ENCODE data around the gene CASTOR2. TPM values are rescaled to one million over a fixed set of nuclear protein-coding genes. Genes with fewer than 3 reads are reported as not detected.

The CASTOR2 gene
- total RNA-seq, 1 donor from 2014 or later: 79.8 TPM

DNA sequence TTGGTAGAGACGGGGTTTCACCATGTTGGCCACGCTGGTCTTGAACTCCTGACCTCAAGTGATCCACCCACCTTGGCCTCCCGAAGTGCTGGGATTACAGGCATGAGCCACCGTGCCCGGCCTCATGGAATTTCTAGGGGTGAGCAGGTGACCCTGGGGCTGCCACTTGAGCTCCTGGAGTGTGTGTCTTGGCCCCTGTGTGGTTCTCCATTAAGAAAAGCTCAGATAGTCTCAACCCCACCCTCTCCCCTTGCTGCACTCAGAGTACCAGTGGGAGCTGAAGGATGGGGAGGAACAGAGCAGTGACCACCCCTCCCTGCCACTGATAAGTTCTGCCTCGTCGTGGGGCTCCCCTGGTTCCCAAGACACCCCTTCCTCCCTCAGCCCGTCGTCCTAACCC is 63.8 kb downstream of the CASTOR2 start:
- no peak overlapping the region for H3K27ac Mint-ChIP-seq

DNA sequence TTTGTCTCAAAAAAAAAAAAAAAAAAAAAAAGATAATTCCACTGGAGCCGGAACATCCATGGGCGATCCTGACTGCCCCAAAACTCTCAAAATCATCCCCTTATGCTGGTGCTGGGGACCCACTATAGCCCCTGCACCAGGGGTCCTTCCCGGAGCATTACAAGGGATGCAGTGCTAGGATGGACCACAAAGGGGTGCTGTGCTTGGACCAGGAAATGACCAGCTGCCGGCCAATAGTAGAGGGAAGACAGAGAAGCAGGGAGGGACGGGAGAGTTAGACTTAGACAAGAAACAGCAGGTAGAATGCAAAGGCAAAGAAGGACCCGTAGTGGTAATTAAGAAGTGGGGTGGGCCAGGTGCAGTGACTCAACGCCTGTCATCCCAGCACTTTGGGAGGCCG is 68.6 kb downstream of the CASTOR2 start:
- Mint-ChIP-seq H3K36me3 (ENCODE audit: insufficient read depth) (peaks cover 9% of the 10 kb centered on the region), H3K9me3 (ENCODE audit: low read depth) (no peaks in the 10 kb centered on the region), H3K4me1 (ENCODE audit: low read depth) (peaks cover 2% of the 10 kb centered on the region), H3K4me3 (ENCODE audit: low read depth) (no peak overlapping the region), H3K27me3 (no peaks in the 10 kb centered on the region), H3K27ac (no peak overlapping the region)
- TF ChIP-seq, protein P1, sequence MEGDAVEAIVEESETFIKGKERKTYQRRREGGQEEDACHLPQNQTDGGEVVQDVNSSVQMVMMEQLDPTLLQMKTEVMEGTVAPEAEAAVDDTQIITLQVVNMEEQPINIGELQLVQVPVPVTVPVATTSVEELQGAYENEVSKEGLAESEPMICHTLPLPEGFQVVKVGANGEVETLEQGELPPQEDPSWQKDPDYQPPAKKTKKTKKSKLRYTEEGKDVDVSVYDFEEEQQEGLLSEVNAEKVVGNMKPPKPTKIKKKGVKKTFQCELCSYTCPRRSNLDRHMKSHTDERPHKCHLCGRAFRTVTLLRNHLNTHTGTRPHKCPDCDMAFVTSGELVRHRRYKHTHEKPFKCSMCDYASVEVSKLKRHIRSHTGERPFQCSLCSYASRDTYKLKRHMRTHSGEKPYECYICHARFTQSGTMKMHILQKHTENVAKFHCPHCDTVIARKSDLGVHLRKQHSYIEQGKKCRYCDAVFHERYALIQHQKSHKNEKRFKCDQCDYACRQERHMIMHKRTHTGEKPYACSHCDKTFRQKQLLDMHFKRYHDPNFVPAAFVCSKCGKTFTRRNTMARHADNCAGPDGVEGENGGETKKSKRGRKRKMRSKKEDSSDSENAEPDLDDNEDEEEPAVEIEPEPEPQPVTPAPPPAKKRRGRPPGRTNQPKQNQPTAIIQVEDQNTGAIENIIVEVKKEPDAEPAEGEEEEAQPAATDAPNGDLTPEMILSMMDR (IDR thresholded peaks at IDR 0.05; ENCODE audit: unreplicated experiment): peak; percentile 30
- no peak for DNase-seq (ENCODE audit: low spot score, unreplicated experiment)

More for the DNA sequence above, 63.8 kb downstream of the CASTOR2 start:
- Mint-ChIP-seq H3K36me3 (ENCODE audit: insufficient read depth) (peaks cover 18% of the 10 kb centered on the region), H3K27me3 (no peaks in the 10 kb centered on the region), H3K9me3 (ENCODE audit: low read depth) (no peaks in the 10 kb centered on the region), H3K4me3 (ENCODE audit: low read depth) (no peak overlapping the region), H3K4me1 (ENCODE audit: low read depth) (no peaks in the 10 kb centered on the region)
- TF ChIP-seq, protein P1 (IDR thresholded peaks at IDR 0.05; ENCODE audit: unreplicated experiment): no peak
- DNase-seq (ENCODE audit: low spot score, unreplicated experiment): no peak

- Mint-ChIP-seq H3K27me3 (no peaks in the 10 kb centered on the region), H3K27ac (peak overlapping the region; percentile 76), H3K36me3 (ENCODE audit: insufficient read depth) (peaks cover 7% of the 10 kb centered on the region), H3K9me3 (ENCODE audit: low read depth) (no peaks in the 10 kb centered on the region), H3K4me1 (ENCODE audit: low read depth) (peaks cover 2% of the 10 kb centered on the region), H3K4me3 (ENCODE audit: low read depth) (no peak overlapping the region)
- TF ChIP-seq, protein P1 (IDR thresholded peaks at IDR 0.05; ENCODE audit: unreplicated experiment): no peak
- DNase-seq (ENCODE audit: low spot score, unreplicated experiment): no peak
Measured at GRCh38 chr7:75033826-75034225, 69.3 kb downstream of the CASTOR2 start.

DNA sequence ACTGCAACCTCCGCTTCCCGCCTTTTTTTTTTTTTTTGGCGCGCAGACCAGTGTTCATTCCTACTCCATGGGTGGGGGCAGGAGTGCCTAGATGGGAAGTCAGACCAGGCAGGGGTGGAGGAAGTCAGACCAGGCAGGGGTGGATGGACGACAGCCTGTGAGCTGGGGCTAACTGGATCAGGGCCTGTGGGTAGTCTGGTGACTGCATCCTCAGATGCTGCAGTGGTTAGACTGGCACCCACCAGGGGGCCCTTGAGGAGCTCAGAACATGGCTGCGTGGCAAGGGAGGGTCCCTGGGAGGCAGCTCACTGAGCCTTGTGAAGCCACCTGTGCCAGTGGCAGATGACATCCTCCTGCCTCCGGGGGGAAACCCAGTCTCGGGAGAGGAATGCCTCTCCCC is 74.0 kb downstream of the CASTOR2 start:
- TF ChIP-seq, protein P1 (IDR thresholded peaks at IDR 0.05; ENCODE audit: unreplicated experiment): no peak
- no peak for DNase-seq (ENCODE audit: low spot score, unreplicated experiment)
- Mint-ChIP-seq H3K36me3 (ENCODE audit: insufficient read depth) (peaks cover 8% of the 10 kb centered on the region), H3K27ac (no peak overlapping the region), H3K9me3 (ENCODE audit: low read depth) (no peaks in the 10 kb centered on the region), H3K4me3 (ENCODE audit: low read depth) (no peak overlapping the region), H3K27me3 (no peaks in the 10 kb centered on the region), H3K4me1 (ENCODE audit: low read depth) (peaks cover 27% of the 10 kb centered on the region)

- no peak for DNase-seq (ENCODE audit: low spot score, unreplicated experiment)
- Mint-ChIP-seq H3K4me1 (ENCODE audit: low read depth) (peaks cover 26% of the 10 kb centered on the region), H3K9me3 (ENCODE audit: low read depth) (no peaks in the 10 kb centered on the region), H3K27me3 (no peaks in the 10 kb centered on the region), H3K4me3 (ENCODE audit: low read depth) (no peak overlapping the region), H3K36me3 (ENCODE audit: insufficient read depth) (peaks cover 8% of the 10 kb centered on the region), H3K27ac (no peak overlapping the region)
- TF ChIP-seq, protein P1 (IDR thresholded peaks at IDR 0.05; ENCODE audit: unreplicated experiment): no peak
Measured at GRCh38 chr7:75039166-75039565, 74.7 kb downstream of the CASTOR2 start.
